Hepatocyte (in vitro differentiated cells): ENCODE data around the gene GDPGP1. TPM values are rescaled to one million over a fixed set of nuclear protein-coding genes. Genes with fewer than 3 reads are reported as not detected.

ENCODE experiments used
- DNase-seq: peaks from one replicate; pipeline ENCODE4 v3.0.0-alpha.2; 2016; ENCODE audit warnings: low spot score
- H2AFZ ChIP-seq: fragments of 200-600 bp; sonication (generic); 2 replicates; pipeline ENCODE4 v1.6.0; 2016; ENCODE audit warnings: antibody characterized with exemption, mild to moderate bottlenecking
- H3K27ac ChIP-seq: fragments of 200-600 bp; sonication (generic); 2 replicates; pipeline ENCODE4 v1.5.1; 2016; ENCODE audit warnings: mild to moderate bottlenecking
- H3K27me3 ChIP-seq: fragments of 200-600 bp; sonication (generic); 2 replicates; pipeline ENCODE4 v1.6.1; 2016
- H3K36me3 ChIP-seq: fragments of 200-600 bp; sonication (generic); replicated peaks from 2 replicates; pipeline ENCODE4 v1.5.1; 2016; ENCODE audit warnings: low read depth; ENCODE audit not compliant: insufficient read depth
- H3K4me1 ChIP-seq: fragments of 200-600 bp; sonication (generic); 2 replicates; pipeline ENCODE4 v1.5.1; 2016; ENCODE audit warnings: mild to moderate bottlenecking, moderate library complexity; ENCODE audit not compliant: insufficient read depth
- H3K4me2 ChIP-seq: fragments of 200-600 bp; sonication (generic); 2 replicates; pipeline ENCODE4 v1.6.0; 2016
- H3K4me3 ChIP-seq: fragments of 200-600 bp; sonication (generic); 2 replicates; pipeline ENCODE4 v1.5.1; 2016; ENCODE audit warnings: mild to moderate bottlenecking
- H3K79me2 ChIP-seq: fragments of 200-600 bp; sonication (generic); 2 replicates; pipeline ENCODE4 v1.6.0; 2017; ENCODE audit warnings: mild to moderate bottlenecking
- H3K9me2 ChIP-seq: fragments of 200-600 bp; sonication (generic); replicated peaks from 2 replicates; pipeline ENCODE4 v1.6.0; 2017; ENCODE audit warnings: mild to moderate bottlenecking; ENCODE audit not compliant: insufficient read depth
- H3K9me3 ChIP-seq: fragments of 200-600 bp; sonication (generic); 2 replicates; pipeline ENCODE4 v1.5.1; 2016; ENCODE audit warnings: low read depth, mild to moderate bottlenecking
- H4K20me1 ChIP-seq: fragments of 200-600 bp; sonication (generic); 2 replicates; pipeline ENCODE4 v1.6.0; 2016; ENCODE audit warnings: mild to moderate bottlenecking; ENCODE audit not compliant: insufficient read depth, poor library complexity, severe bottlenecking
- EZH2 ChIP-seq: fragments of 200-600 bp; sonication (generic); IDR thresholded peaks from 2 replicates; pipeline ENCODE4 v1.6.1; 2016; ENCODE audit warnings: antibody characterized with exemption, mild to moderate bottlenecking, borderline replicate concordance
- EZH2phosphoT487 ChIP-seq: fragments of 200-600 bp; sonication (generic); IDR thresholded peaks from one replicate; pipeline ENCODE4 v1.6.1; 2018; ENCODE audit warnings: antibody characterized with exemption, mild to moderate bottlenecking, low read depth, moderate library complexity; ENCODE audit not compliant: unreplicated experiment, severe bottlenecking
- WGBS: methylation state at CpG from one replicate; pipeline ENCODE4 v1.1.6; 2016; ENCODE audit warnings: low lambda C conversion rate; ENCODE audit errors: missing lambda C conversion rate; 5-methylcytosine and 5-hydroxymethylcytosine counted together
- polyA plus RNA-seq: library from polyadenylated mRNA; unstranded; fragments of >200 nt; fragmentation: Nextera tagmentation; extraction: Ambion mirVana; gene quantifications from 2 replicates; pipeline ENCODE4 v1.2.1, GENCODE V29; 2016
- total RNA-seq: library from RNA; depleted of rRNA; stranded (reverse); fragments of >200 nt; gene quantifications from 2 replicates; pipeline ENCODE4 v1.2.3, GENCODE V29; 2014
- TF ChIP-seq, protein P1 (sequence below): fragments of 200-600 bp; sonication (generic); IDR thresholded peaks from 2 replicates; pipeline ENCODE4 v1.5.1; 2016; ENCODE audit warnings: antibody characterized with exemption, mild to moderate bottlenecking; ENCODE audit not compliant: poor library complexity

Gene GDPGP1
- total and polyA plus RNA-seq, 2 experiments from 2014 or later, result 0.56 to 6.8 TPM

GRCh38 chr15:90227336-90227735 lies 6.7 kb upstream of the GDPGP1 start:
- H3K36me3 ChIP-seq, result no peaks in the 10 kb centered on the region
- no peak overlapping the region for H3K27ac ChIP-seq
- peaks cover 17% of the 10 kb centered on the region for H3K4me1 ChIP-seq

GRCh38 chr15:90227816-90228772 lies 5.9 kb upstream of the GDPGP1 start:
- H3K27ac ChIP-seq, result no peak overlapping the region
- no peak overlapping the region for H3K4me3 ChIP-seq
- peak; percentile 10 for DNase-seq
- no peaks in the 10 kb centered on the region for H3K9me3 ChIP-seq
- H3K4me1 ChIP-seq, result peaks cover 23% of the 10 kb centered on the region
- H3K27me3 ChIP-seq, result no peaks in the 10 kb centered on the region
- no peaks in the 10 kb centered on the region for H4K20me1 ChIP-seq
- no peaks in the 10 kb centered on the region for H3K9me2 ChIP-seq
- no peak overlapping the region for H2AFZ ChIP-seq
- H3K36me3 ChIP-seq, result no peaks in the 10 kb centered on the region
- 96% methylated on average over 38 of the region's 38 CpGs for WGBS
- TF ChIP-seq EZH2phosphoT487, result no peak
- peaks cover 20% of the 10 kb centered on the region for H3K79me2 ChIP-seq
- no peak overlapping the region for H3K4me2 ChIP-seq

More at GRCh38 chr15:90227336-90227735, 6.7 kb upstream of the GDPGP1 start:
- no peaks in the 10 kb centered on the region for H3K9me3 ChIP-seq
- H4K20me1 ChIP-seq, result no peaks in the 10 kb centered on the region
- H2AFZ ChIP-seq, result no peak overlapping the region
- no peaks in the 10 kb centered on the region for H3K27me3 ChIP-seq
- H3K4me2 ChIP-seq, result no peak overlapping the region
- 93% methylated on average over 7 of the region's 7 CpGs for WGBS
- no peaks in the 10 kb centered on the region for H3K9me2 ChIP-seq
- H3K4me3 ChIP-seq, result no peak overlapping the region
- TF ChIP-seq EZH2phosphoT487 (no peak), EZH2 (no peak)
- TF ChIP-seq, protein P1, sequence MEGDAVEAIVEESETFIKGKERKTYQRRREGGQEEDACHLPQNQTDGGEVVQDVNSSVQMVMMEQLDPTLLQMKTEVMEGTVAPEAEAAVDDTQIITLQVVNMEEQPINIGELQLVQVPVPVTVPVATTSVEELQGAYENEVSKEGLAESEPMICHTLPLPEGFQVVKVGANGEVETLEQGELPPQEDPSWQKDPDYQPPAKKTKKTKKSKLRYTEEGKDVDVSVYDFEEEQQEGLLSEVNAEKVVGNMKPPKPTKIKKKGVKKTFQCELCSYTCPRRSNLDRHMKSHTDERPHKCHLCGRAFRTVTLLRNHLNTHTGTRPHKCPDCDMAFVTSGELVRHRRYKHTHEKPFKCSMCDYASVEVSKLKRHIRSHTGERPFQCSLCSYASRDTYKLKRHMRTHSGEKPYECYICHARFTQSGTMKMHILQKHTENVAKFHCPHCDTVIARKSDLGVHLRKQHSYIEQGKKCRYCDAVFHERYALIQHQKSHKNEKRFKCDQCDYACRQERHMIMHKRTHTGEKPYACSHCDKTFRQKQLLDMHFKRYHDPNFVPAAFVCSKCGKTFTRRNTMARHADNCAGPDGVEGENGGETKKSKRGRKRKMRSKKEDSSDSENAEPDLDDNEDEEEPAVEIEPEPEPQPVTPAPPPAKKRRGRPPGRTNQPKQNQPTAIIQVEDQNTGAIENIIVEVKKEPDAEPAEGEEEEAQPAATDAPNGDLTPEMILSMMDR, result no peak
- no peak for DNase-seq
- peaks cover 14% of the 10 kb centered on the region for H3K79me2 ChIP-seq

DNA sequence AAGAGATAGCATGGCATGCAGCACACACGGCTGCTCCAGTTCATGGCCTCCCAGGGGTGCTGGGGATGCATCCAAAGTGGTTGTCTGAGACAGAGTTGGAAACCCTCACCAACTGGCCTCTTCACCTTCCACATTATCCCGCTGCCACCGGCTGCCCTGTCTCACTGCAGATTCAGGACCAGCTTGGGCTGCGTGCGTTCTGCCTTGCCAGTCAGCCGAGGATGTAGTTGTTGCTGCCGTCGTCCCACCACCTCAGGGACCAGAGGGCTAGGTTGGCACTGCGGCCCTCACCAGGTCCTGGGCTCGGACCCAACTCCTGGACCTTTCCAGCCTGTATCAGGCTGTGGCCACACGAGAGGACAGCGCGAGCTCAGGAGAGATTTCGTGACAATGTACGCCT lies 5.0 kb upstream of the GDPGP1 start:
- Histone ChIP-seq H3K9me3 (no peaks in the 10 kb centered on the region), H3K4me1 (peaks cover 23% of the 10 kb centered on the region), H3K36me3 (no peaks in the 10 kb centered on the region), H3K27ac (peak overlapping the region; percentile 75), H3K4me3 (no peak overlapping the region), H2AFZ (no peak overlapping the region), H3K9me2 (no peaks in the 10 kb centered on the region), H4K20me1 (no peaks in the 10 kb centered on the region), H3K79me2 (peaks cover 20% of the 10 kb centered on the region), H3K27me3 (no peaks in the 10 kb centered on the region), H3K4me2 (no peak overlapping the region)
- DNase-seq, result no peak
- TF ChIP-seq, protein P1, result no peak
- 97% methylated on average over 15 of the region's 15 CpGs for WGBS

GRCh38 chr15:90230071-90230494 lies 3.9 kb upstream of the GDPGP1 start:
- Histone ChIP-seq H2AFZ (no peak overlapping the region), H3K4me1 (peaks cover 23% of the 10 kb centered on the region), H3K27me3 (no peaks in the 10 kb centered on the region), H3K79me2 (peaks cover 20% of the 10 kb centered on the region), H3K9me3 (no peaks in the 10 kb centered on the region), H3K4me3 (no peak overlapping the region), H3K36me3 (no peaks in the 10 kb centered on the region), H4K20me1 (no peaks in the 10 kb centered on the region), H3K4me2 (peak overlapping the region; percentile 29), H3K27ac (peak overlapping the region; percentile 84), H3K9me2 (no peaks in the 10 kb centered on the region)
- WGBS, result 63% methylated on average over 12 of the region's 12 CpGs
- TF ChIP-seq EZH2phosphoT487 (no peak), EZH2 (no peak)
- TF ChIP-seq, protein P1, result no peak
- peak; percentile 66 for DNase-seq
